Measurements from ENCODE around the gene ZSCAN16. TPM values are rescaled to one million over a fixed set of nuclear protein-coding genes. Genes with fewer than 3 reads are reported as not detected.
A peak's percentile ranks its signal among the peaks of the same experiment; 100 is the strongest.
"Not testable (repeated sequence)": the region's sequence is repeated elsewhere in the genome, so short reads cannot be mapped to it uniquely, and the experiment has no call there.

ZSCAN16 gene
- 10 to 100 TPM in 4 of 5 donors, 1 to 10 TPM in 1; 8.7 to 12.5 (median 11.3) TPM for polyA plus RNA-seq (ENCODE audit: insufficient read depth in 1 of 5, insufficient read length in 5 of 5, low replicate concordance in 1 of 5)
- long read RNA-seq, donor 1, partial matches to known transcripts, result 0 of 4 reads
- long read RNA-seq, donor 1, other reads (novel, unspliced or antisense), result 0 of 4 reads
- long read RNA-seq, donor 2, partial matches to known transcripts, result 0 of 2 reads
- long read RNA-seq, donor 2, other reads (novel, unspliced or antisense), result 0 of 2 reads
- long read RNA-seq, donor 3, partial matches to known transcripts, result 106 of 110 reads
- long read RNA-seq, donor 3, other reads (novel, unspliced or antisense), result 0 of 110 reads
- long read RNA-seq, donor 4, partial matches to known transcripts, result 109 of 116 reads
- long read RNA-seq, donor 4, other reads (novel, unspliced or antisense), result 5 of 116 reads
- long read RNA-seq, donor 5, partial matches to known transcripts, result 0 of 110 reads
- long read RNA-seq, donor 5, other reads (novel, unspliced or antisense), result 108 of 110 reads
- long read RNA-seq, donor 6, transcript ZSCAN16-201 (4 exons, 1,328 nt), result major isoform, 5 of 100 reads
- long read RNA-seq, donor 6, partial matches to known transcripts, result 95 of 100 reads
- long read RNA-seq, donor 6, other reads (novel, unspliced or antisense), result 0 of 100 reads
- long read RNA-seq, donor 7, partial matches to known transcripts, result 0 of 68 reads
- long read RNA-seq, donor 7, other reads (novel, unspliced or antisense), result 67 of 68 reads
- long read RNA-seq, donor 8, result 0 reads

- DNase-seq, result peak; percentile 59 to 69
Observed at GRCh38 chr6:28124350-28124970, at the start of gene ZSCAN16. Gene ZSCAN16 (plus strand): TSS chr6:28124609. CDS start chr6:28125444, 835 bp downstream.

GRCh38 chr6:28078050-28078449 lies 46.4 kb upstream of the ZSCAN16 start:
- DNase-seq, result no peak

- no peak for DNase-seq
Observed at GRCh38 chr6:28078836-28079235, 45.6 kb upstream of the ZSCAN16 start.

GRCh38 chr6:28080381-28080630 lies 44.1 kb upstream of the ZSCAN16 start, which contains the start of gene ZNF165:
Gene ZNF165 (plus strand): TSS chr6:28080568. CDS start chr6:28085481, 4,913 bp downstream.
- not testable (repeated sequence) for DNase-seq

GRCh38 chr6:28080631-28081485 lies 43.6 kb upstream of the ZSCAN16 start:
- peak; percentile 98 for DNase-seq

- DNase-seq, result no peak
Observed at GRCh38 chr6:28081486-28081751, 43.0 kb upstream of the ZSCAN16 start.

- DNase-seq, result no peak
Observed at GRCh38 chr6:28082939-28083338, 41.5 kb upstream of the ZSCAN16 start.

- no peak for DNase-seq
Observed at GRCh38 chr6:28089054-28089453, 35.4 kb upstream of the ZSCAN16 start.

GRCh38 chr6:28090917-28091586 lies 33.4 kb upstream of the ZSCAN16 start:
- DNase-seq, result peak; percentile 23 to 27

GRCh38 chr6:28102222-28102621 lies 22.2 kb upstream of the ZSCAN16 start:
- not testable (repeated sequence) for DNase-seq

- DNase-seq, result not testable (repeated sequence)
Observed at GRCh38 chr6:28102699-28103098, 21.7 kb upstream of the ZSCAN16 start.

GRCh38 chr6:28104392-28105244 lies 19.8 kb upstream of the ZSCAN16 start:
- DNase-seq, result peak; percentile 82 to 83

GRCh38 chr6:28105245-28105639 lies 19.2 kb upstream of the ZSCAN16 start:
- DNase-seq, result peak in 1 of 2 donors; percentile 24

GRCh38 chr6:28107506-28107905 lies 16.9 kb upstream of the ZSCAN16 start:
- DNase-seq, result no peak

- DNase-seq, result no peak
Observed at GRCh38 chr6:28111964-28112363, 12.4 kb upstream of the ZSCAN16 start.

GRCh38 chr6:28115799-28116198 lies 8.6 kb upstream of the ZSCAN16 start:
- no peak for DNase-seq

- DNase-seq, result no peak
Observed at GRCh38 chr6:28117386-28118050, 6.9 kb upstream of the ZSCAN16 start.

- no peak for DNase-seq
Observed at GRCh38 chr6:28118217-28118616, 6.2 kb upstream of the ZSCAN16 start.

- DNase-seq, result no peak
Observed at GRCh38 chr6:28121876-28122275, 2.5 kb upstream of the ZSCAN16 start.

- not testable (repeated sequence) for DNase-seq
Observed at GRCh38 chr6:28122283-28122682, 2.1 kb upstream of the ZSCAN16 start.
